D721Med (cell line): ENCODE measurements around the gene CHM.

Experiments used
- DNase-seq: peaks from one replicate; pipeline ENCODE4 v3.0.0; 2011; ENCODE audit warnings: low spot score; ENCODE audit not compliant: insufficient read length
- FAIRE-seq: peaks from 2 replicates; lab custom pipeline; 2011; peaks lifted over from hg19 to GRCh38; lab: Jason Lieb, UNC
- CTCF ChIP-seq: IDR thresholded peaks from 2 replicates; pipeline ENCODE4 v1.5.1; 2012; ENCODE audit warnings: mild to moderate bottlenecking, control low read depth; ENCODE audit not compliant: insufficient read depth; ENCODE audit errors: missing control alignments

The CHM gene

GRCh38 chrX:85906399-85906798 lies 141.0 kb downstream of the CHM start:
- no peak for TF ChIP-seq CTCF
- DNase-seq (no peak), FAIRE-seq (no peak)

GRCh38 chrX:85905851-85906250 lies 141.5 kb downstream of the CHM start:
- DNase-seq (no peak), FAIRE-seq (no peak)
- no peak for TF ChIP-seq CTCF

DNA sequence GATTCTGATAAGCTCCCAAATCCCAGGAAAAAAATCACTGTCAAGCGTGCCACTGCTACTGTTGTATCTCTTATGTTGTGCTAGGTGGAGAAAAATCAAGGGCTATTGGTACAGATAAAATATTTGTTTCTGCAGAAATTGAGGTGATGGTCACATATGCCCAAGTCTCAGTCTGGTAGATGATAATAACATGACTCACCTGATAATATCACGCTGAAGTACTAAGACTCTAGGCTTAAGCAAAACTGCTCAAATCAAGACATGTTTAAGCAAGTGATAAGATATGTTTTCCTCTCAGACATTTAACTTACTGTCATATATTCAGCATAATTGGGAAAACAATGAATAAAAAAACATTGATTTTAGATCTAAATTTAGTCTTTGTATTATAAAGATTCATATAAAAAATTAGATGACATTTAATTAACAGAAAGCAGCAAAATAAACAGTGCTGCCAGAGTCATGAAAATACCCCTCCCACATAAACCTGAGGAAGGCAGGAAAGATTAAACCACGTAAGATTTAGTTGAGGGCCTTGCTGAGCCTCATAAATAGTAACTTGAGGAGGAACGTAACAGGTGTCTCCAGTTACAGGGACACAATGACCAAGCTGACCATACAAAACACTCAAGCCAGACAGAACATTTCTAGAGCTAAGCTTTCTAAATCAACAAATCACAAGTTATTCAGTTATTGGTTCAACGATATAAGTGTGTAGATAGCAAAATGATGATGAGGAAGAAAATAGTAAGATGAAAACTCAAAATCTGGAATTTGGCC lies 143.5 kb downstream of the CHM start:
- no peak for TF ChIP-seq CTCF
- no peak for DNase-seq
- FAIRE-seq: no peak

GRCh38 chrX:85897362-85898126 lies 149.8 kb downstream of the CHM start:
- TF ChIP-seq CTCF: no peak
- no peak for FAIRE-seq
- DNase-seq: no peak

DNA sequence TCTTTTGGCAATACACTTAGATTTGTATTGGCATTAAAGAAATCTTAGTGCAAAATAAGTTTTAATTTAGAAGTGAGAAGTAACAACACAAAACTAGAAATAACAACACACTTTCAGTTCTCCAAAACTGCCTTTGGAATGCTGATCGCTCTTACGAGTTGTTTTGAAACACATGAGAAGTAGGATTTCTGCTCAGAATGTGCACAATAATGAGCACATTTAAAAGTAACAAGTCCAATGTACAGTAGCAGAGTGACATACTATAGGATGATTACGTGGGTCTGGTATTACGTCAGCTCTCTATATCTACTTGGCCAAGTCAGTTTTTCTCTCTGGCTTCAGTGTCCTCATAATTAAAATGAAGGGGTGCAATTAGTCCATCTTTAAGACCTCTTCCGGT lies 164.8 kb downstream of the CHM start:
- TF ChIP-seq CTCF: no peak
- FAIRE-seq (peak; percentile 38), DNase-seq (no peak)

- no peak for TF ChIP-seq CTCF
- FAIRE-seq: no peak
- no peak for DNase-seq
Measured at GRCh38 chrX:85870585-85870984, 176.8 kb downstream of the CHM start.

DNA sequence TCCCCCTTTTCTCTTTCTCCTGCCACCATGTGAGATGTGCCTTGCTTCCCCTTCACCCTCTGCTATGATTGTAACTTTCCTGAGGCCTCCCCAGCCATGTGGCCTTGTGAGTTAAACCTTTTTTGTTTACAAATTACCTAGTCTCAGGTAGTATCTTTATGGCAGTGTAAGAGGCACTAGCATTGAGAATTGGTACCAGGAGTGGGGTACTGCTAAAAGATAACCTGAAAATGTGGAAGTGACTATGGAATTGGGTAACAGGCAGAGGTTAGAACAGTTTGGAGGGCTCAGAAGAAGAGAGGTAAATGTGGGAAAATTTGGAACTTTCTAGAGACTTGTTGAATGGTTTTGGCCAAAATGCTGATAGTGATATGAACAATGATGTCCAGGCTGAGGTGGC lies 182.0 kb downstream of the CHM start:
- no peak for DNase-seq
- no peak for FAIRE-seq
- TF ChIP-seq CTCF: no peak
